Keratinocyte (primary cell): ENCODE measurements around the gene MDGA2. TPM values are rescaled to one million over a fixed set of nuclear protein-coding genes. Genes with fewer than 3 reads are reported as not detected.

Source experiments
- DNase-seq: peaks from one replicate; pipeline ENCODE4 v3.0.0-alpha.2; 2011; ENCODE audit warnings: low read depth, missing footprints, low spot score
- FAIRE-seq: peaks from 2 replicates; lab custom pipeline; 2011; peaks lifted over from hg19 to GRCh38; lab: Jason Lieb, UNC
- H2AFZ ChIP-seq: 2 replicates; pipeline ENCODE4 v1.6.0; 2012; ENCODE audit warnings: low read length, control low read depth, inconsistent platforms; ENCODE audit not compliant: control insufficient read depth
- H3K27ac ChIP-seq: 2 replicates; pipeline ENCODE4 v1.5.1; 2011; ENCODE audit warnings: low read length; ENCODE audit not compliant: control insufficient read depth, insufficient read depth
- H3K27me3 ChIP-seq: 3 replicates; pipeline ENCODE4 v1.6.0; 2011; ENCODE audit warnings: low read length; ENCODE audit not compliant: control insufficient read depth, insufficient read depth; ENCODE audit errors: extremely low read depth
- H3K36me3 ChIP-seq, 2 experiments: 2 replicates in 1 of 2; 3 replicates in 1 of 2; pipeline ENCODE4 v1.5.1; 2011; ENCODE audit warnings: low read length in 2 of 2, mild to moderate bottlenecking in 1 of 2; ENCODE audit not compliant: control insufficient read depth in 2 of 2, insufficient read depth in 2 of 2; ENCODE audit errors: extremely low read depth in 1 of 2
- H3K4me1 ChIP-seq: 3 replicates; pipeline ENCODE4 v1.5.1; 2011; ENCODE audit warnings: low read length; ENCODE audit not compliant: control insufficient read depth, insufficient read depth; ENCODE audit errors: extremely low read depth
- H3K4me2 ChIP-seq: 3 replicates; pipeline ENCODE4 v1.6.0; 2011; ENCODE audit warnings: low read depth, low read length; ENCODE audit not compliant: control insufficient read depth, insufficient read depth; ENCODE audit errors: extremely low read depth
- H3K4me3 ChIP-seq, 3 experiments: fragments of 200-600 bp in 1 of 3; sonication (generic) in 1 of 3; 2 replicates in 2 of 3; 3 replicates in 1 of 3; pipeline ENCODE4 v1.5.1; 2011 to 2016; ENCODE audit warnings: low read length in 3 of 3, mild to moderate bottlenecking in 3 of 3, control low read depth in 2 of 3, inconsistent platforms in 1 of 3, low read depth in 1 of 3, mixed read lengths in 1 of 3, mixed run types in 1 of 3, moderate library complexity in 1 of 3; ENCODE audit not compliant: control insufficient read depth in 2 of 3, insufficient read depth in 2 of 3; ENCODE audit errors: extremely low read depth in 1 of 3
- H3K79me2 ChIP-seq: 2 replicates; pipeline ENCODE4 v1.6.0; 2012; ENCODE audit warnings: low read length; ENCODE audit not compliant: control insufficient read depth, insufficient read depth
- H3K9ac ChIP-seq: 3 replicates; pipeline ENCODE4 v1.6.0; 2011; ENCODE audit warnings: low read length; ENCODE audit not compliant: control insufficient read depth, insufficient read depth; ENCODE audit errors: extremely low read depth
- H3K9me1 ChIP-seq: 3 replicates; pipeline ENCODE4 v1.6.0; 2011; ENCODE audit warnings: low read length; ENCODE audit not compliant: control insufficient read depth, insufficient read depth; ENCODE audit errors: extremely low read depth
- H3K9me3 ChIP-seq: 2 replicates; pipeline ENCODE4 v1.5.1; 2012; ENCODE audit warnings: low read depth, low read length; ENCODE audit not compliant: control insufficient read depth
- H4K20me1 ChIP-seq: 3 replicates; pipeline ENCODE4 v1.6.0; 2011; ENCODE audit warnings: low read length; ENCODE audit not compliant: control insufficient read depth, insufficient read depth; ENCODE audit errors: extremely low read depth
- CTCF ChIP-seq, 3 experiments: IDR thresholded peaks in 1 of 3; conservative IDR thresholded peaks in 1 of 3; optimal IDR thresholded peaks in 1 of 3; 2 replicates in 2 of 3; 3 replicates in 1 of 3; pipeline versions ENCODE3 to v1.5.1; 2011; ENCODE audit warnings: low read length in 3 of 3, mild to moderate bottlenecking in 3 of 3, moderate library complexity in 2 of 3, control low read depth in 1 of 3, inconsistent platforms in 1 of 3; ENCODE audit not compliant: insufficient read depth in 2 of 3; ENCODE audit errors: extremely low read depth in 1 of 3
- EZH2 ChIP-seq: IDR thresholded peaks from one replicate; pipeline ENCODE4 v1.6.1; 2012; ENCODE audit warnings: inconsistent platforms, mild to moderate bottlenecking, low read length, moderate library complexity
- dilution Hi-C: fragments of 300-500 bp; cut with MboI; formaldehyde crosslinking; loops from one replicate; pipeline ENCODE4 v1.7.0; 2020; ENCODE audit warnings: low sequenced_read_pairs; ENCODE audit not compliant: extremely low pct_ligation_motif_present
- polyA plus RNA-seq, 5 experiments: library from polyadenylated mRNA; depleted of rRNA in 3 of 5; stranded (reverse) in 3 of 5; stranded (forward) in 1 of 5; unstranded in 1 of 5; fragments of >200 nt; gene quantifications; 1 replicate in 1 of 5; 2 replicates in 3 of 5; 3 replicates in 1 of 5; pipeline versions ENCODE4 v1.2.1 to v1.2.3, GENCODE V29; 2011 to 2012; ENCODE audit warnings: missing spikeins in 2 of 5, low read depth in 1 of 5, low replicate concordance in 1 of 5

Gene MDGA2
- polyA plus RNA-seq, 1 donor (not counting 4 experiments of a cell fraction or from before 2014, with no cell fraction given): not detected

- no peaks in the 10 kb centered on the region for H3K4me1 ChIP-seq
- H4K20me1 ChIP-seq: no peaks in the 10 kb centered on the region
- DNase-seq: no peak
- dilution Hi-C loops: no loop called here
- FAIRE-seq: no peak
- H3K9me3 ChIP-seq: no peaks in the 10 kb centered on the region
- no peaks in the 10 kb centered on the region for H3K36me3 ChIP-seq
- no peak overlapping the region for H3K4me3 ChIP-seq
- no peak overlapping the region for H3K9ac ChIP-seq
- no peak overlapping the region for H2AFZ ChIP-seq
- TF ChIP-seq CTCF (optimal IDR thresholded peaks at IDR 0.05 in 1 of 3, IDR thresholded peaks at IDR 0.05 in 1 of 3, conservative IDR thresholded peaks at IDR 0.05 in 1 of 3; ENCODE audit: extremely low read depth in 1 of 3, insufficient read depth in 2 of 3, low read length in 3 of 3) (no peak), EZH2 (no peak)
- no peak overlapping the region for H3K4me2 ChIP-seq
- no peak overlapping the region for H3K27ac ChIP-seq
- no peaks in the 10 kb centered on the region for H3K9me1 ChIP-seq
- H3K27me3 ChIP-seq: no peaks in the 10 kb centered on the region
- no peaks in the 10 kb centered on the region for H3K79me2 ChIP-seq
Measured at GRCh38 chr14:47619392-47619791, 56.0 kb downstream of the MDGA2 start.

GRCh38 chr14:47606566-47606965, 68.8 kb downstream of the MDGA2 start:
- Histone ChIP-seq H3K27me3 (no peaks in the 10 kb centered on the region), H3K9ac (no peak overlapping the region), H2AFZ (no peak overlapping the region), H3K79me2 (no peaks in the 10 kb centered on the region), H3K4me1 (no peaks in the 10 kb centered on the region), H3K9me1 (no peaks in the 10 kb centered on the region), H4K20me1 (no peaks in the 10 kb centered on the region), H3K4me2 (no peak overlapping the region), H3K27ac (no peak overlapping the region), H3K4me3 (no peak overlapping the region), H3K36me3 (no peaks in the 10 kb centered on the region), H3K9me3 (no peaks in the 10 kb centered on the region)
- TF ChIP-seq EZH2 (no peak), CTCF (optimal IDR thresholded peaks at IDR 0.05 in 1 of 3, IDR thresholded peaks at IDR 0.05 in 1 of 3, conservative IDR thresholded peaks at IDR 0.05 in 1 of 3; ENCODE audit: extremely low read depth in 1 of 3, insufficient read depth in 2 of 3, low read length in 3 of 3) (no peak)
- no peak for DNase-seq
- FAIRE-seq: no peak
- dilution Hi-C loops: no loop called here
